HepG2 (cell line): ENCODE data around the gene MFNG. TPM values are rescaled to one million over a fixed set of nuclear protein-coding genes. Genes with fewer than 3 reads are reported as not detected.

Source experiments
- ELF1 ChIP-seq: sonication (generic); formaldehyde crosslinking; IDR thresholded peaks from 2 replicates; pipeline ENCODE4 v1.4.0; 2020; ENCODE audit warnings: missing genetic modification reagents
- FOSL2 ChIP-seq: sonication (generic); formaldehyde crosslinking; IDR thresholded peaks from 2 replicates; pipeline ENCODE4 v1.4.0; 2020; ENCODE audit warnings: missing genetic modification reagents
- FOXK1 ChIP-seq: sonication (generic); formaldehyde crosslinking; IDR thresholded peaks from 2 replicates; pipeline ENCODE4 v1.4.0; 2020; ENCODE audit warnings: low read depth, missing genetic modification reagents, borderline replicate concordance
- HES4 ChIP-seq: sonication (generic); formaldehyde crosslinking; IDR thresholded peaks from 2 replicates; pipeline ENCODE4 v1.9.0; 2021; ENCODE audit warnings: mild to moderate bottlenecking, missing genetic modification reagents, borderline replicate concordance
- HMGA1 ChIP-seq: sonication (generic); formaldehyde crosslinking; conservative IDR thresholded peaks from 2 replicates; pipeline ENCODE4 v1.4.0; 2020; ENCODE audit warnings: missing genetic modification reagents
- KDM4B ChIP-seq: sonication (generic); formaldehyde crosslinking; IDR thresholded peaks from 2 replicates; pipeline ENCODE4 v1.4.0; 2020; ENCODE audit warnings: missing genetic modification reagents
- NFE2L2 ChIP-seq: fragments of 150-350 bp; IDR thresholded peaks from 2 replicates; pipeline ENCODE4 v1.6.1; 2014; ENCODE audit warnings: low read length
- NRL ChIP-seq: sonication (generic); formaldehyde crosslinking; IDR thresholded peaks from 2 replicates; pipeline ENCODE4 v1.5.0; 2020; ENCODE audit warnings: missing genetic modification reagents, mild to moderate bottlenecking, moderate library complexity, borderline replicate concordance
- POLR2A ChIP-seq, 2 experiments: IDR thresholded peaks; 2 replicates each; pipeline ENCODE4 v1.6.1; 2011; ENCODE audit warnings: low read depth in 2 of 2, low read length in 2 of 2, mild to moderate bottlenecking in 1 of 2, moderate library complexity in 1 of 2; ENCODE audit not compliant: insufficient read depth in 1 of 2
- RBAK ChIP-seq: sonication (generic); formaldehyde crosslinking; IDR thresholded peaks from 2 replicates; pipeline ENCODE4 v1.5.1; 2020; ENCODE audit warnings: mild to moderate bottlenecking, missing genetic modification reagents
- SIX1 ChIP-seq: sonication (generic); formaldehyde crosslinking; IDR thresholded peaks from 2 replicates; pipeline ENCODE4 v1.4.0; 2020; ENCODE audit warnings: missing genetic modification reagents, borderline replicate concordance
- SNAPC2 ChIP-seq: sonication (generic); formaldehyde crosslinking; IDR thresholded peaks from 2 replicates; pipeline ENCODE4 v1.8.1; 2022; ENCODE audit warnings: mild to moderate bottlenecking, missing genetic modification reagents
- ZC3H13 ChIP-seq: sonication (generic); formaldehyde crosslinking; IDR thresholded peaks from 2 replicates; pipeline ENCODE4 v1.8.1; 2023; ENCODE audit warnings: mild to moderate bottlenecking, missing genetic modification reagents, moderate library complexity
- ZFP41 ChIP-seq: sonication (generic); formaldehyde crosslinking; IDR thresholded peaks from 2 replicates; pipeline ENCODE4 v1.4.0; 2020; ENCODE audit warnings: mild to moderate bottlenecking, missing genetic modification reagents, borderline replicate concordance
- ZMAT3 ChIP-seq: sonication (generic); formaldehyde crosslinking; conservative IDR thresholded peaks from 2 replicates; pipeline ENCODE4 v1.7.0; 2021; ENCODE audit warnings: missing genetic modification reagents
- ZNF101 ChIP-seq: sonication (generic); formaldehyde crosslinking; IDR thresholded peaks from 2 replicates; pipeline ENCODE4 v1.4.0; 2020; ENCODE audit warnings: mild to moderate bottlenecking, low read depth, missing genetic modification reagents, borderline replicate concordance
- ZNF12 ChIP-seq: sonication (generic); formaldehyde crosslinking; IDR thresholded peaks from 2 replicates; pipeline ENCODE4 v1.5.0; 2020; ENCODE audit warnings: missing genetic modification reagents
- ZNF207 ChIP-seq: fragments of 450-650 bp; IDR thresholded peaks from 2 replicates; pipeline ENCODE4 v1.6.1; 2016; ENCODE audit warnings: antibody characterized with exemption, borderline replicate concordance
- ZNF264 ChIP-seq: sonication (generic); formaldehyde crosslinking; IDR thresholded peaks from 2 replicates; pipeline ENCODE4 v1.4.0; 2020; ENCODE audit warnings: missing genetic modification reagents
- ZNF30 ChIP-seq: sonication (generic); formaldehyde crosslinking; IDR thresholded peaks from 2 replicates; pipeline ENCODE4 v1.5.0; 2020; ENCODE audit warnings: mild to moderate bottlenecking, missing genetic modification reagents
- ZNF329 ChIP-seq: sonication (generic); formaldehyde crosslinking; IDR thresholded peaks from 2 replicates; pipeline ENCODE4 v1.9.0; 2021; ENCODE audit warnings: low read depth, mild to moderate bottlenecking, missing genetic modification reagents
- ZNF33A ChIP-seq: sonication (generic); formaldehyde crosslinking; IDR thresholded peaks from 2 replicates; pipeline ENCODE4 v1.5.1; 2020; ENCODE audit warnings: missing genetic modification reagents, mild to moderate bottlenecking, moderate library complexity, borderline replicate concordance
- ZNF382 ChIP-seq: sonication (generic); formaldehyde crosslinking; IDR thresholded peaks from 2 replicates; pipeline ENCODE4 v1.5.0; 2020; ENCODE audit warnings: missing genetic modification reagents, mild to moderate bottlenecking, borderline replicate concordance
- ZNF550 ChIP-seq: sonication (generic); formaldehyde crosslinking; IDR thresholded peaks from 2 replicates; pipeline ENCODE4 v1.4.0; 2020; ENCODE audit warnings: mild to moderate bottlenecking, missing genetic modification reagents, borderline replicate concordance
- ZNF557 ChIP-seq: sonication (generic); formaldehyde crosslinking; IDR thresholded peaks from 2 replicates; pipeline ENCODE4 v1.4.0; 2020; ENCODE audit warnings: missing genetic modification reagents
- ZNF746 ChIP-seq: sonication (generic); formaldehyde crosslinking; IDR thresholded peaks from 2 replicates; pipeline ENCODE4 v1.8.0; 2022; ENCODE audit warnings: mild to moderate bottlenecking, missing genetic modification reagents
- ZSCAN31 ChIP-seq: sonication (generic); formaldehyde crosslinking; IDR thresholded peaks from 2 replicates; pipeline ENCODE4 v1.5.0; 2020; ENCODE audit warnings: low read depth, mild to moderate bottlenecking, missing genetic modification reagents
- polyA plus RNA-seq, 8 experiments: library from polyadenylated mRNA; depleted of rRNA in 3 of 8; stranded (reverse) in 7 of 8; unstranded in 1 of 8; fragments of >200 nt; fragmentation: Illumina TruSeq in 4 of 8; extraction: Trizol in 4 of 8; gene quantifications; 2 replicates each; pipeline versions ENCODE4 v1.2.1 to v1.2.3, GENCODE V29; 2011 to 2016; ENCODE audit warnings: low read depth in 4 of 8, missing spikeins in 1 of 8, mixed read lengths in 1 of 8; ENCODE audit not compliant: insufficient read depth in 1 of 8
- total RNA-seq, 5 experiments: library from RNA; depleted of rRNA; stranded (reverse); fragments of >200 nt; fragmentation: Illumina TruSeq; extraction: Trizol; gene quantifications; 2 replicates each; pipeline ENCODE4 v1.2.3, GENCODE V29; 2016; ENCODE audit warnings: low read depth in 1 of 5
- TF ChIP-seq, protein P1 (sequence below): sonication (generic); formaldehyde crosslinking; IDR thresholded peaks from 2 replicates; pipeline ENCODE4 v1.4.0; 2020; ENCODE audit warnings: mild to moderate bottlenecking, missing genetic modification reagents

Gene MFNG
- total and polyA plus RNA-seq, 2 of the 13 experiments (the other 11 are each of a cell fraction or from before 2014, with no cell fraction given) = 1.0 to 11.7 TPM

DNA sequence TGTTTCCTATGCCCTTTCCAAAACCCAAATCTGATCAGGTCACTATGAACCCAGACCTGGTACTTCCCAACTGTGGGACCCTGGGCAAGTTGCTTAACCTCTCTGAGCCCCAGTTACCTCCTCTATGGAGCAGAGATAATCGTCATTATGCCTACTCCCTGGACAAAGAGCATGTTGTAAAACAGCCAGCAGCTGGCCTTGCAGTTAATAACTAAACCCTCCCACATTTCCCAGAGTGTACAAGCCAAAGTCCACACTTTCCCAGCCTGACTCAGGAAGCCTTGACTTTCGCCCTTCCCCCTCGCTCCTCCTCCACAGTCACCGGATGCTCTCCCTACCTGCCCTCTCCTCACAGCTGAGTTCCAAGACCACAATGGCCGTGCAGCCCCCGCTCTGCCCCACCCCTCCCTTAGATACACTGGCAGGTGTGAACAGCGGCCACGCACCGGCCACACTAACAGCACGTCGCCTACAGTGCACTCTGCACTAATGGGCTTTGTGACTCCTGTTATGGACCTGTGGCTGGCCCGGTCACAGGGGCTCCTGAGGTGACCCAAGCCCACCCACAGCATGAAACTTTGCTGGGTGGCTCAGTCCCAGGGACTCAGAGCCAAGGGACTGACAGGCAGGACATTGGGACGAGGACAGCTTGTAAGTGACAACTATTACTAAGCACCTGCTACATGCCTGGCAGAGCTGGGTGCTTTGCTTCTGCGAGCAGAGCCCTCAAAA lies 15.6 kb upstream of the MFNG start (continued):
- TF ChIP-seq, protein P1, sequence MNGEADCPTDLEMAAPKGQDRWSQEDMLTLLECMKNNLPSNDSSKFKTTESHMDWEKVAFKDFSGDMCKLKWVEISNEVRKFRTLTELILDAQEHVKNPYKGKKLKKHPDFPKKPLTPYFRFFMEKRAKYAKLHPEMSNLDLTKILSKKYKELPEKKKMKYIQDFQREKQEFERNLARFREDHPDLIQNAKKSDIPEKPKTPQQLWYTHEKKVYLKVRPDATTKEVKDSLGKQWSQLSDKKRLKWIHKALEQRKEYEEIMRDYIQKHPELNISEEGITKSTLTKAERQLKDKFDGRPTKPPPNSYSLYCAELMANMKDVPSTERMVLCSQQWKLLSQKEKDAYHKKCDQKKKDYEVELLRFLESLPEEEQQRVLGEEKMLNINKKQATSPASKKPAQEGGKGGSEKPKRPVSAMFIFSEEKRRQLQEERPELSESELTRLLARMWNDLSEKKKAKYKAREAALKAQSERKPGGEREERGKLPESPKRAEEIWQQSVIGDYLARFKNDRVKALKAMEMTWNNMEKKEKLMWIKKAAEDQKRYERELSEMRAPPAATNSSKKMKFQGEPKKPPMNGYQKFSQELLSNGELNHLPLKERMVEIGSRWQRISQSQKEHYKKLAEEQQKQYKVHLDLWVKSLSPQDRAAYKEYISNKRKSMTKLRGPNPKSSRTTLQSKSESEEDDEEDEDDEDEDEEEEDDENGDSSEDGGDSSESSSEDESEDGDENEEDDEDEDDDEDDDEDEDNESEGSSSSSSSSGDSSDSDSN (CRISPR knock-in tag) = peak; percentile 70; the same call in 1 of the 2 replicates
- peak; percentile 89 for TF ChIP-seq SNAPC2 (CRISPR knock-in tag)
- peak; percentile 14 to 35; a peak in 1 of 4 replicates for TF ChIP-seq POLR2A (IDR thresholded peaks at IDR 0.05; ENCODE audit: insufficient read depth in 1 of 2, low read depth in 2 of 2, low read length in 2 of 2)
- no peak for TF ChIP-seq ZNF382 (CRISPR knock-in tag)
- peak; percentile 49; the same call in 1 of the 2 replicates for TF ChIP-seq ZNF12
- peak; percentile 48; the same call in 1 of the 2 replicates for TF ChIP-seq SIX1 (CRISPR knock-in tag)
- TF ChIP-seq ZSCAN31 (CRISPR knock-in tag) = peak; percentile 64; the same call in 1 of the 2 replicates
- peak; percentile 77; the same call in 1 of the 2 replicates for TF ChIP-seq KDM4B
- peak; percentile 62; the same call in 1 of the 2 replicates for TF ChIP-seq HES4 (CRISPR knock-in tag)
- peak; percentile 97 for TF ChIP-seq ZNF264 (CRISPR knock-in tag)
- peak; percentile 88 for TF ChIP-seq ZMAT3
- no peak; the same call in 1 of the 2 replicates for TF ChIP-seq ZFP41 (CRISPR knock-in tag)
- 0 out of 2 replicates have a peak, but pooled peaks have one; percentile 4 for TF ChIP-seq NFE2L2
- no peak for TF ChIP-seq HMGA1
- no peak for TF ChIP-seq ZNF550 (CRISPR knock-in tag)
- TF ChIP-seq FOXK1 (CRISPR knock-in tag) = peak; percentile 84; the same call in 1 of the 2 replicates
- TF ChIP-seq ZNF207 = no peak
- TF ChIP-seq ZNF329 (CRISPR knock-in tag) = no peak; the same call in 1 of the 2 replicates
- peak; percentile 55; the same call in 1 of the 2 replicates for TF ChIP-seq RBAK (CRISPR knock-in tag)
- TF ChIP-seq ZNF746 (CRISPR knock-in tag) = peak; percentile 100
- TF ChIP-seq ZNF557 (CRISPR knock-in tag) = no peak; the same call in 1 of the 2 replicates
- TF ChIP-seq NRL (CRISPR knock-in tag) = peak; percentile 79
- peak; percentile 72 for TF ChIP-seq ELF1 (CRISPR knock-in tag)
- TF ChIP-seq ZNF30 (CRISPR knock-in tag) = no peak
- peak; percentile 93 for TF ChIP-seq FOSL2 (CRISPR knock-in tag)
- TF ChIP-seq ZNF33A (CRISPR knock-in tag) = 0 out of 2 replicates have a peak, but pooled peaks have one; percentile 75
- peak; percentile 96 for TF ChIP-seq ZC3H13
- TF ChIP-seq ZNF101 = peak; percentile 89; the same call in 1 of the 2 replicates
